Mesodermal cell (in vitro differentiated cells): ENCODE data around the gene SPATA2L.
"Not testable (repeated sequence)": the region's sequence is repeated elsewhere in the genome, so short reads cannot be mapped to it uniquely, and the experiment has no call there.

Experiments
- H3K27ac ChIP-seq: 2 replicates; pipeline ENCODE4 v1.7.0; 2013; ENCODE audit warnings: mild to moderate bottlenecking, low read depth, low read length, moderate library complexity; ENCODE audit not compliant: severe bottlenecking
- H3K36me3 ChIP-seq: 2 replicates; pipeline ENCODE4 v1.7.1; 2013; ENCODE audit warnings: mild to moderate bottlenecking, low read length, moderate library complexity; ENCODE audit not compliant: control insufficient read depth, insufficient read depth
- H3K4me1 ChIP-seq: one replicate; pipeline ENCODE4 v1.7.1; 2013; ENCODE audit warnings: mild to moderate bottlenecking, low read length; ENCODE audit not compliant: insufficient read depth, control insufficient read depth, poor library complexity, severe bottlenecking
- H3K4me3 ChIP-seq: 2 replicates; pipeline ENCODE4 v1.7.0; 2013; ENCODE audit warnings: low read length, control low read depth, mild to moderate bottlenecking; ENCODE audit not compliant: insufficient read depth, poor library complexity, severe bottlenecking; ENCODE audit errors: extremely low read depth
- H3K9me3 ChIP-seq: 2 replicates; pipeline ENCODE4 v1.7.1; 2013; ENCODE audit warnings: mild to moderate bottlenecking, low read length, moderate library complexity; ENCODE audit not compliant: control insufficient read depth
- WGBS, 2 experiments: methylation state at CpG; one replicate each; pipeline ENCODE4 v1.1.5; 2013; ENCODE audit warnings: missing lambda C conversion rate in 2 of 2; ENCODE audit not compliant: insufficient coverage in 2 of 2; 5-methylcytosine and 5-hydroxymethylcytosine counted together

SPATA2L gene

GRCh38 chr16:89706518-89707260 is 5.2 kb upstream of the SPATA2L start:
- Histone ChIP-seq H3K27ac (no peak overlapping the region), H3K36me3 (no peaks in the 10 kb centered on the region), H3K4me3 (no peak overlapping the region), H3K4me1 (peaks cover 3% of the 10 kb centered on the region), H3K9me3 (no peaks in the 10 kb centered on the region)
- WGBS, 2 experiments, result 93 to 97% methylated on average over 12 to 14 of the region's 14 CpGs

DNA sequence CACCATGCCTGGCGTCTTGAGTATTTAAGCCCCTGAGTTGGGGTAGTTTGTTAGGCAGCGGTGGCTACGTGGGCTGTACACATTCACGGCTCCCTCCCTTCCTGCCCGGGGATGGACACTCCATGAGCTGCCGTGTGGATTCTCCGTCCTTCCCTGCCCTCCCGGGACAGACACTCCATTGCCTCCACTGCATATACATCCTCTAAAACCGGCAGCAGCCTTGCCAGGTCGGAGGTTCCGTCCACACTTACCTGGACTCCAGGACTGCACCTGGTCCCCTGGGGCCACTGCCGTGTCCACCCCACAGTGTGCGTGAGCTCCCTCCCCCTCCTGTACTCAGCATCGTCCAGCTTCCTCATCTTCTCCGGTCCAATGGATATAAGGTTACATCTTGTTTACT is 3.5 kb upstream of the SPATA2L start:
- no peak overlapping the region for H3K4me3 ChIP-seq
- peaks cover 9% of the 10 kb centered on the region for H3K4me1 ChIP-seq
- H3K27ac ChIP-seq, result no peak overlapping the region
- H3K36me3 ChIP-seq, result no peaks in the 10 kb centered on the region
- H3K9me3 ChIP-seq, result no peaks in the 10 kb centered on the region
- WGBS, 2 experiments, result 93 to 94% methylated on average over 11 to 13 of the region's 15 CpGs

GRCh38 chr16:89704281-89704680 is 2.8 kb upstream of the SPATA2L start:
- peaks cover 1% of the 10 kb centered on the region for H3K36me3 ChIP-seq
- no peaks in the 10 kb centered on the region for H3K9me3 ChIP-seq
- peaks cover 9% of the 10 kb centered on the region for H3K4me1 ChIP-seq
- 86 to 95% methylated on average over 13 of the region's 13 CpGs for WGBS, 2 experiments
- H3K27ac ChIP-seq, result no peak overlapping the region
- H3K4me3 ChIP-seq, result no peak overlapping the region

DNA sequence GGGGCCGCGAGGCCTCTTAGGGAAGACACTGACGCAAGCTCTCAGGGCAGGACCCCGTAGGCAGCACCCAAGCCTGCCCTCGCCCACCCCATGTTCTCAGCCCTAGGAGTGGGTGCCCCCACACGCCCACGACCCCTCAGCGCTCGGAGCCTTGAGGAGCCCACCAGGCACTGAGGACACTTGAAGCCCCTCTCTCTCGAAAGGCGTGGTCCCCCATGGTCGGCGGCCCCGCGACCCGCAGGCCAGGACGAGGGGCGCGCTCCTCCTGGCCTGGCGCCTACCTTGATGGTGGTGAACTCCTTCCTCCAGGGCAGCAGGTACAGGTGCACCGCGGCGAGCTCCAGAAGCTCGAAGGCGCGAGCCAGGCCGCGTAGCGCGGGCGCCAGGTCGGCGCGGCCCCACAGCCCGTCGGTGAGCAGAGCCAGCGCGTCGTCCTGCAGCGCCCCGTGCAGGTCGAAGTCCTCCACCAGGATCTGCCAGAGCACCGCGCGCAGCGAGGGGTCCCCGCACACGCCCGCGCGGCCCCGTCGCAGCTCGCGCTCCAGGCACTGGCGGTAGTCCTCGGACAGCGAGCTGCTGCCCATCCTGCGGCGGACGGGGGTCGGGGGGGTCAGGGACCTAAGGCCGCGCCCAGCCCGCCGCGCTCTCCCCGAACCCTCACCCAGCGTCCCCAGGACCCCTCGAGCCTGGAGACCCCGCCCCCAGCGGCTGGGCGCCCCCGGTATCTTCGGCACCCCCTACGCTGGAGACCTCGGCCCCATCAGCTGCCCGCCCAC is 668 bp downstream of the SPATA2L start:
- WGBS, 2 experiments, result 1 to 3% methylated on average over 44 to 58 of the region's 78 CpGs
- Histone ChIP-seq H3K27ac (peak overlapping the region; percentile 86), H3K4me1 (peaks cover 9% of the 10 kb centered on the region)

GRCh38 chr16:89700100-89700648 is 1.3 kb downstream of the SPATA2L start:
- 0 to 1% methylated on average over 30 of the region's 30 CpGs for WGBS, 2 experiments
- Histone ChIP-seq H3K27ac (peak overlapping the region; percentile 86), H3K4me3 (peak overlapping the region; percentile 67), H3K36me3 (peaks cover 29% of the 10 kb centered on the region), H3K4me1 (peaks cover 9% of the 10 kb centered on the region), H3K9me3 (no peaks in the 10 kb centered on the region)

More for the DNA sequence above, 668 bp downstream of the SPATA2L start:
- peaks cover 28% of the 10 kb centered on the region for H3K36me3 ChIP-seq
- H3K4me3 ChIP-seq, result peak overlapping the region; percentile 67
- H3K9me3 ChIP-seq, result no peaks in the 10 kb centered on the region

- Histone ChIP-seq H3K27ac (peak overlapping the region; percentile 66), H3K36me3 (peaks cover 34% of the 10 kb centered on the region), H3K4me3 (peak overlapping the region; percentile 67)
- 74 to 76% methylated on average over 13 to 18 of the region's 18 CpGs for WGBS, 2 experiments
- not testable (repeated sequence) for H3K9me3 ChIP-seq, H3K4me1 ChIP-seq
Observed at GRCh38 chr16:89699629-89700099, 1.8 kb downstream of the SPATA2L start.

DNA sequence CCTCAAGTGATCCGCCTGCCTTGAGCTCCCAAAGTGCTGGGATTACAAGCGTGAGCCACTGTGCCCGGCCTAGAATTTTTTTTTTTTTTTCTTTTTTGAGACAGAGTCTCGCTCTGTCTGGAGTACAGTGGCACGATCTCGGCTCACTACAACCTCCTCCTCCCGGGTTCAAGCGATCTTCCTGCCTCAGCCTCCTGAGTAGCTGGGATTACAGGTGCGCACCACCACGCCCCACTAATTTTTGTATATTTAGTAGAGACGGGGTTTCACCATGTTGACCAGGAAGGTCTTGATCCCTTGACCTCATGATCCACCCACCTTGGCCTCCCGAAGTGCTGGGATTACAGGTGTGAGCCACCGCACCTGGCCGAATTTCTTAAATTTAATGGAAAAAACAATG is 2.8 kb downstream of the SPATA2L start:
- WGBS, 2 experiments, result 97 to 98% methylated on average over 9 to 11 of the region's 14 CpGs
- H3K9me3 ChIP-seq, result not testable (repeated sequence)
- H3K36me3 ChIP-seq, result peaks cover 43% of the 10 kb centered on the region

GRCh38 chr16:89697616-89698331 is 3.7 kb downstream of the SPATA2L start:
- Histone ChIP-seq H3K4me3 (no peak overlapping the region), H3K36me3 (peaks cover 51% of the 10 kb centered on the region), H3K4me1 (peaks cover 9% of the 10 kb centered on the region), H3K27ac (no peak overlapping the region), H3K9me3 (no peaks in the 10 kb centered on the region)
- WGBS, 2 experiments, result 94 to 95% methylated on average over 29 to 32 of the region's 32 CpGs

More for the DNA sequence above, 2.8 kb downstream of the SPATA2L start:
- not testable (repeated sequence) for H3K4me3 ChIP-seq, H3K4me1 ChIP-seq, H3K27ac ChIP-seq

GRCh38 chr16:89697161-89697615 is 4.3 kb downstream of the SPATA2L start:
- Histone ChIP-seq H3K4me3 (no peak overlapping the region), H3K27ac (no peak overlapping the region), H3K9me3 (no peaks in the 10 kb centered on the region), H3K36me3 (peaks cover 57% of the 10 kb centered on the region), H3K4me1 (peaks cover 8% of the 10 kb centered on the region)
- WGBS, 2 experiments, result 95 to 99% methylated on average over 19 of the region's 19 CpGs

GRCh38 chr16:89696670-89697128 is 4.8 kb downstream of the SPATA2L start:
- Histone ChIP-seq H3K4me1 (peaks cover 6% of the 10 kb centered on the region), H3K36me3 (peaks cover 62% of the 10 kb centered on the region), H3K4me3 (no peak overlapping the region), H3K9me3 (no peaks in the 10 kb centered on the region), H3K27ac (no peak overlapping the region)
- 92 to 93% methylated on average over 9 to 13 of the region's 18 CpGs for WGBS, 2 experiments
